ENCODE data around the gene ITGB1. TPM values are rescaled to one million over a fixed set of nuclear protein-coding genes. Genes with fewer than 3 reads are reported as not detected.
A peak's percentile ranks its signal among the peaks of the same experiment; 100 is the strongest.
"Not testable (repeated sequence)": the region's sequence is repeated elsewhere in the genome, so short reads cannot be mapped to it uniquely, and the experiment has no call there.

The ITGB1 gene
- polyA plus RNA-seq (2013) = 98.3 TPM

GRCh38 chr10:32958085-32959005 lies at the start of gene ITGB1:
Gene ITGB1 (minus strand): TSS chr10:32958230. CDS start chr10:32935558, 22,672 bp downstream.
- H3K4me1 ChIP-seq (ENCODE audit: control extremely low read depth in 1 of 4, control insufficient read depth in 4 of 4, insufficient read depth in 4 of 4, low read length in 3 of 4) = peaks cover 13 to 52% (median 25%) of the 10 kb centered on the region in 4 experiments
- H3K9me3 ChIP-seq (ENCODE audit: control extremely low read depth in 1 of 5, control insufficient read depth in 4 of 5, insufficient read depth in 2 of 5, low read depth in 1 of 5, low read length in 4 of 5) = no peaks in the 10 kb centered on the region
- DNase-seq = peak; percentile 67 to 83 (median 75)
- H3K27me3 ChIP-seq (replicated peaks in 2 of 5; ENCODE audit: control insufficient read depth in 4 of 5, insufficient read depth in 5 of 5, low read length in 4 of 5) = no peaks in the 10 kb centered on the region
- WGBS (ENCODE audit: insufficient coverage) = under 1% methylated on average over 64 of the region's 94 CpGs
- H3K36me3 ChIP-seq (ENCODE audit: control insufficient read depth in 4 of 4, insufficient read depth in 4 of 4, low read length in 3 of 4) = no peaks in the 10 kb centered on the region
- peak within 1 kb of the TSS; percentile 76 to 93 (median 90) for H3K4me3 ChIP-seq (ENCODE audit: control insufficient read depth in 1 of 7, extremely low read depth in 1 of 7, insufficient read depth in 4 of 7, low read depth in 2 of 7, low read length in 6 of 7)
- POLR2A ChIA-PET = no interaction called here
- H3K27ac ChIP-seq (ENCODE audit: insufficient read depth in 1 of 2, low read depth in 1 of 2, low read length in 2 of 2, poor library complexity in 1 of 2, severe bottlenecking in 2 of 2) = peak within 1 kb of the TSS in 1 of 2 experiments; percentile 77
- CTCF ChIA-PET = no interaction called here

GRCh38 chr10:33006342-33006887 lies 48.4 kb upstream of the ITGB1 start:
- Histone ChIP-seq H3K4me3 (ENCODE audit: control insufficient read depth in 1 of 7, extremely low read depth in 1 of 7, insufficient read depth in 4 of 7, low read depth in 2 of 7, low read length in 6 of 7) (peak overlapping the region in 1 of 7 experiments; percentile 87), H3K4me1 (ENCODE audit: control extremely low read depth in 1 of 4, control insufficient read depth in 4 of 4, insufficient read depth in 4 of 4, low read length in 3 of 4) (peaks cover 5 to 19% (median 17%) of the 10 kb centered on the region in 4 experiments), H3K9me3 (ENCODE audit: control extremely low read depth in 1 of 5, control insufficient read depth in 4 of 5, insufficient read depth in 2 of 5, low read depth in 1 of 5, low read length in 4 of 5) (no peaks in the 10 kb centered on the region), H3K27ac (ENCODE audit: insufficient read depth in 1 of 2, low read depth in 1 of 2, low read length in 2 of 2, poor library complexity in 1 of 2, severe bottlenecking in 2 of 2) (no peak overlapping the region), H3K27me3 (replicated peaks in 2 of 5; ENCODE audit: control insufficient read depth in 4 of 5, insufficient read depth in 5 of 5, low read length in 4 of 5) (peaks cover 0 to 5% (median 0%) of the 10 kb centered on the region in 5 experiments), H3K36me3 (ENCODE audit: control insufficient read depth in 4 of 4, insufficient read depth in 4 of 4, low read length in 3 of 4) (no peaks in the 10 kb centered on the region)
- 99% methylated on average over 7 of the region's 11 CpGs for WGBS (ENCODE audit: insufficient coverage)
- ChIA-PET CTCF (interaction anchor here (0.9 to 1.5 kb wide), 7 partner anchors 14 to 215 kb away, joined by 3 to 5 read pairs (median 4); no protein-coding TSS in a partner anchor), POLR2A (interaction anchor here (0.6 kb wide), 1 partner anchor 47 kb away, joined by 3 read pairs; no protein-coding TSS in a partner anchor)
- no peak for DNase-seq

- H3K36me3 ChIP-seq (ENCODE audit: control insufficient read depth in 4 of 4, insufficient read depth in 4 of 4, low read length in 3 of 4) = no peaks in the 10 kb centered on the region
- peak overlapping the region in 1 of 2 experiments; percentile 40 for H3K27ac ChIP-seq (ENCODE audit: insufficient read depth in 1 of 2, low read depth in 1 of 2, low read length in 2 of 2, poor library complexity in 1 of 2, severe bottlenecking in 2 of 2)
- ChIA-PET POLR2A (interaction anchor here (0.6 kb wide), 1 partner anchor 46 kb away, joined by 3 read pairs; no protein-coding TSS in a partner anchor), CTCF (interaction anchor here (1.0 to 1.5 kb wide), 5 partner anchors 13 to 215 kb away, joined by 3 to 5 read pairs (median 3); no protein-coding TSS in a partner anchor)
- H3K4me1 ChIP-seq (ENCODE audit: control extremely low read depth in 1 of 4, control insufficient read depth in 4 of 4, insufficient read depth in 4 of 4, low read length in 3 of 4) = peaks cover 5 to 19% (median 17%) of the 10 kb centered on the region in 4 experiments
- peak overlapping the region; percentile 43 to 87 (median 68) for H3K4me3 ChIP-seq (ENCODE audit: control insufficient read depth in 1 of 7, extremely low read depth in 1 of 7, insufficient read depth in 4 of 7, low read depth in 2 of 7, low read length in 6 of 7)
- H3K9me3 ChIP-seq (ENCODE audit: control extremely low read depth in 1 of 5, control insufficient read depth in 4 of 5, insufficient read depth in 2 of 5, low read depth in 1 of 5, low read length in 4 of 5) = no peaks in the 10 kb centered on the region
- peaks cover 0 to 5% (median 0%) of the 10 kb centered on the region in 5 experiments for H3K27me3 ChIP-seq (replicated peaks in 2 of 5; ENCODE audit: control insufficient read depth in 4 of 5, insufficient read depth in 5 of 5, low read length in 4 of 5)
- DNase-seq = peak; percentile 54 to 84 (median 80)
- WGBS (ENCODE audit: insufficient coverage) = 6% methylated on average over 29 of the region's 34 CpGs
Observed at GRCh38 chr10:33005322-33006301, 47.6 kb upstream of the ITGB1 start.

- H3K4me1 ChIP-seq (ENCODE audit: control extremely low read depth in 1 of 4, control insufficient read depth in 4 of 4, insufficient read depth in 4 of 4, low read length in 3 of 4) = peaks cover 3 to 13% (median 11%) of the 10 kb centered on the region in 4 experiments
- no peaks in the 10 kb centered on the region for H3K27me3 ChIP-seq (replicated peaks in 2 of 5; ENCODE audit: control insufficient read depth in 4 of 5, insufficient read depth in 5 of 5, low read length in 4 of 5)
- no peak overlapping the region for H3K4me3 ChIP-seq (ENCODE audit: control insufficient read depth in 1 of 7, extremely low read depth in 1 of 7, insufficient read depth in 4 of 7, low read depth in 2 of 7, low read length in 6 of 7)
- no peak for DNase-seq
- POLR2A ChIA-PET = no interaction called here
- no peaks in the 10 kb centered on the region for H3K36me3 ChIP-seq (ENCODE audit: control insufficient read depth in 4 of 4, insufficient read depth in 4 of 4, low read length in 3 of 4)
- H3K27ac ChIP-seq (ENCODE audit: insufficient read depth in 1 of 2, low read depth in 1 of 2, low read length in 2 of 2, poor library complexity in 1 of 2, severe bottlenecking in 2 of 2) = no peak overlapping the region
- H3K9me3 ChIP-seq (ENCODE audit: control extremely low read depth in 1 of 5, control insufficient read depth in 4 of 5, insufficient read depth in 2 of 5, low read depth in 1 of 5, low read length in 4 of 5) = no peaks in the 10 kb centered on the region
- CTCF ChIA-PET = interaction anchor here (1.1 kb wide), 1 partner anchor 21 kb away, joined by 3 read pairs; no protein-coding TSS in a partner anchor
- 93% methylated on average over 3 of the region's 4 CpGs for WGBS (ENCODE audit: insufficient coverage)
Observed at GRCh38 chr10:33001908-33002492, 44.0 kb upstream of the ITGB1 start.

- CTCF ChIA-PET = interaction anchor here (0.8 kb wide), 1 partner anchor 18 kb away, joined by 3 read pairs; no protein-coding TSS in a partner anchor
- POLR2A ChIA-PET; H3K4me3 ChIP-seq (ENCODE audit: control insufficient read depth in 1 of 7, extremely low read depth in 1 of 7, insufficient read depth in 4 of 7, low read depth in 2 of 7, low read length in 6 of 7); H3K36me3 ChIP-seq (ENCODE audit: control insufficient read depth in 4 of 4, insufficient read depth in 4 of 4, low read length in 3 of 4); H3K27me3 ChIP-seq (replicated peaks in 2 of 5; ENCODE audit: control insufficient read depth in 4 of 5, insufficient read depth in 5 of 5, low read length in 4 of 5); H3K9me3 ChIP-seq (ENCODE audit: control extremely low read depth in 1 of 5, control insufficient read depth in 4 of 5, insufficient read depth in 2 of 5, low read depth in 1 of 5, low read length in 4 of 5); DNase-seq; H3K4me1 ChIP-seq (ENCODE audit: control extremely low read depth in 1 of 4, control insufficient read depth in 4 of 4, insufficient read depth in 4 of 4, low read length in 3 of 4); H3K27ac ChIP-seq (ENCODE audit: insufficient read depth in 1 of 2, low read depth in 1 of 2, low read length in 2 of 2, poor library complexity in 1 of 2, severe bottlenecking in 2 of 2): not testable (repeated sequence)
- 98% methylated on average over 9 of the region's 9 CpGs for WGBS (ENCODE audit: insufficient coverage)
Observed at GRCh38 chr10:32998060-32998581, 40.1 kb upstream of the ITGB1 start.

GRCh38 chr10:32995751-32996150 lies 37.7 kb upstream of the ITGB1 start:
- Histone ChIP-seq H3K27ac (ENCODE audit: insufficient read depth in 1 of 2, low read depth in 1 of 2, low read length in 2 of 2, poor library complexity in 1 of 2, severe bottlenecking in 2 of 2) (no peak overlapping the region), H3K27me3 (replicated peaks in 2 of 5; ENCODE audit: control insufficient read depth in 4 of 5, insufficient read depth in 5 of 5, low read length in 4 of 5) (no peaks in the 10 kb centered on the region), H3K4me3 (ENCODE audit: control insufficient read depth in 1 of 7, extremely low read depth in 1 of 7, insufficient read depth in 4 of 7, low read depth in 2 of 7, low read length in 6 of 7) (no peak overlapping the region), H3K9me3 (ENCODE audit: control extremely low read depth in 1 of 5, control insufficient read depth in 4 of 5, insufficient read depth in 2 of 5, low read depth in 1 of 5, low read length in 4 of 5) (no peaks in the 10 kb centered on the region), H3K36me3 (ENCODE audit: control insufficient read depth in 4 of 4, insufficient read depth in 4 of 4, low read length in 3 of 4) (no peaks in the 10 kb centered on the region), H3K4me1 (ENCODE audit: control extremely low read depth in 1 of 4, control insufficient read depth in 4 of 4, insufficient read depth in 4 of 4, low read length in 3 of 4) (peaks cover 0 to 2% (median 0%) of the 10 kb centered on the region in 4 experiments)
- WGBS (ENCODE audit: insufficient coverage) = 57% methylated on average over 2 of the region's 3 CpGs
- no peak for DNase-seq
- POLR2A ChIA-PET = no interaction called here
- CTCF ChIA-PET = interaction anchor here (1.3 kb wide), 2 partner anchors 13 to 15 kb away, joined by 3 read pairs; no protein-coding TSS in a partner anchor
